ENCODE measurements around the gene SPI1. TPM values are rescaled to one million over a fixed set of nuclear protein-coding genes. Genes with fewer than 3 reads are reported as not detected.

Gene SPI1
- total RNA-seq, 2 experiments from 2014 or later, result 71.2 to 79.6 TPM

- Histone ChIP-seq H3K27ac (ENCODE audit: low read depth, low read length, poor library complexity, severe bottlenecking) (no peak overlapping the region), H3K36me3 (ENCODE audit: insufficient read depth, low read length) (no peaks in the 10 kb centered on the region), H3K9me2 (ENCODE audit: insufficient read depth, low read length) (no peaks in the 10 kb centered on the region), H3K79me2 (ENCODE audit: insufficient read depth, low read depth, low read length) (no peaks in the 10 kb centered on the region), H4K20me1 (ENCODE audit: insufficient read depth, low read length) (no peaks in the 10 kb centered on the region), H2AFZ (ENCODE audit: low read length) (no peak overlapping the region), H3K4me2 (ENCODE audit: low read length) (no peak overlapping the region), H3K4me3 (ENCODE audit: low read depth, low read length, poor library complexity, severe bottlenecking) (no peak overlapping the region), H3K9me3 (ENCODE audit: low read length) (no peaks in the 10 kb centered on the region), H3K4me1 (ENCODE audit: insufficient read depth, low read length, poor library complexity, severe bottlenecking) (no peaks in the 10 kb centered on the region)
- CTCF ChIA-PET (ENCODE audit: unreplicated experiment), result no interaction called here
- DNase-seq (ENCODE audit: low spot score), result no peak
- no peak for TF ChIP-seq CTCF (conservative IDR thresholded peaks at IDR 0.05; ENCODE audit: low read length)
- TF ChIP-seq EZH2phosphoT487 (IDR thresholded peaks at IDR 0.05; ENCODE audit: borderline replicate concordance, low read depth, low read length), result no peak
- intact Hi-C loops (cut with micrococcal nuclease; ENCODE audit: unreplicated experiment), result no loop called here
- POLR2A ChIA-PET, result no interaction called here
- no TSS peak for BruUV-seq (replicated peaks)
These were observed 36.1 kb downstream of the SPI1 start for GRCh38 chr11:47342036-47342803.

- no peak for TF ChIP-seq EZH2phosphoT487 (IDR thresholded peaks at IDR 0.05; ENCODE audit: borderline replicate concordance, low read depth, low read length)
- no peak for TF ChIP-seq CTCF (conservative IDR thresholded peaks at IDR 0.05; ENCODE audit: low read length)
- Histone ChIP-seq H3K4me2 (ENCODE audit: low read length) (no peak overlapping the region), H3K27ac (ENCODE audit: low read depth, low read length, poor library complexity, severe bottlenecking) (no peak overlapping the region), H3K4me1 (ENCODE audit: insufficient read depth, low read length, poor library complexity, severe bottlenecking) (no peaks in the 10 kb centered on the region), H3K9me3 (ENCODE audit: low read length) (no peaks in the 10 kb centered on the region), H3K79me2 (ENCODE audit: insufficient read depth, low read depth, low read length) (no peaks in the 10 kb centered on the region), H3K36me3 (ENCODE audit: insufficient read depth, low read length) (no peaks in the 10 kb centered on the region), H2AFZ (ENCODE audit: low read length) (no peak overlapping the region), H3K9me2 (ENCODE audit: insufficient read depth, low read length) (no peaks in the 10 kb centered on the region), H3K4me3 (ENCODE audit: low read depth, low read length, poor library complexity, severe bottlenecking) (no peak overlapping the region), H4K20me1 (ENCODE audit: insufficient read depth, low read length) (no peaks in the 10 kb centered on the region)
- intact Hi-C loops (cut with micrococcal nuclease; ENCODE audit: unreplicated experiment), result no loop called here
- POLR2A ChIA-PET, result interaction anchor here (0.6 kb wide), 1 partner anchor 127 kb away, joined by 3 read pairs; no protein-coding TSS in a partner anchor
- DNase-seq (ENCODE audit: low spot score), result no peak
- BruUV-seq (replicated peaks), result no TSS peak
- CTCF ChIA-PET (ENCODE audit: unreplicated experiment), result no interaction called here
These were observed 37.2 kb downstream of the SPI1 start for GRCh38 chr11:47340980-47341775.

GRCh38 chr11:47340010-47340409 lies 38.3 kb downstream of the SPI1 start:
- no peak for TF ChIP-seq CTCF (conservative IDR thresholded peaks at IDR 0.05; ENCODE audit: low read length)
- TF ChIP-seq EZH2phosphoT487 (IDR thresholded peaks at IDR 0.05; ENCODE audit: borderline replicate concordance, low read depth, low read length), result no peak
- ChIA-PET POLR2A (no interaction called here), CTCF (ENCODE audit: unreplicated experiment) (no interaction called here)
- no TSS peak for BruUV-seq (replicated peaks)
- Histone ChIP-seq H3K36me3 (ENCODE audit: insufficient read depth, low read length) (no peaks in the 10 kb centered on the region), H3K27ac (ENCODE audit: low read depth, low read length, poor library complexity, severe bottlenecking) (no peak overlapping the region), H3K9me3 (ENCODE audit: low read length) (no peaks in the 10 kb centered on the region), H3K4me1 (ENCODE audit: insufficient read depth, low read length, poor library complexity, severe bottlenecking) (no peaks in the 10 kb centered on the region), H3K79me2 (ENCODE audit: insufficient read depth, low read depth, low read length) (no peaks in the 10 kb centered on the region), H2AFZ (ENCODE audit: low read length) (no peak overlapping the region), H3K4me3 (ENCODE audit: low read depth, low read length, poor library complexity, severe bottlenecking) (no peak overlapping the region), H3K4me2 (ENCODE audit: low read length) (no peak overlapping the region), H4K20me1 (ENCODE audit: insufficient read depth, low read length) (no peaks in the 10 kb centered on the region), H3K9me2 (ENCODE audit: insufficient read depth, low read length) (no peaks in the 10 kb centered on the region)
- intact Hi-C loops (cut with micrococcal nuclease; ENCODE audit: unreplicated experiment), result no loop called here
- no peak for DNase-seq (ENCODE audit: low spot score)
